GM12865 (cell line): Measurements from ENCODE around the gene HSPA12A.

Source experiments
- DNase-seq: peaks from one replicate; pipeline ENCODE4 v3.0.0; 2010; ENCODE audit warnings: low read depth
- H3K4me3 ChIP-seq: 2 replicates; pipeline ENCODE4 v1.5.1; 2011; ENCODE audit warnings: mild to moderate bottlenecking, low read depth, low read length, control low read depth
- CTCF ChIP-seq: IDR thresholded peaks from 2 replicates; pipeline ENCODE4 v1.5.1; 2011; ENCODE audit warnings: low read length, control low read depth, low read depth, inconsistent platforms; ENCODE audit not compliant: insufficient read depth; ENCODE audit errors: missing control alignments

The HSPA12A gene

GRCh38 chr10:116764979-116765378 is 22.6 kb upstream of the HSPA12A start:
- no peak for TF ChIP-seq CTCF
- no peak for DNase-seq
- no peak overlapping the region for H3K4me3 ChIP-seq

- no peak for DNase-seq
- no peak for TF ChIP-seq CTCF
These were observed 21.1 kb upstream of the HSPA12A start for GRCh38 chr10:116763440-116763839.

GRCh38 chr10:116761883-116762282 is 19.5 kb upstream of the HSPA12A start:
- no peak overlapping the region for H3K4me3 ChIP-seq
- TF ChIP-seq CTCF: no peak
- no peak for DNase-seq

More at GRCh38 chr10:116763440-116763839, 21.1 kb upstream of the HSPA12A start:
- H3K4me3 ChIP-seq: no peak overlapping the region

GRCh38 chr10:116760919-116761318 is 18.6 kb upstream of the HSPA12A start:
- no peak for TF ChIP-seq CTCF
- no peak for DNase-seq
- no peak overlapping the region for H3K4me3 ChIP-seq

GRCh38 chr10:116757246-116757645 is 14.9 kb upstream of the HSPA12A start:
- no peak for TF ChIP-seq CTCF
- no peak for DNase-seq
- H3K4me3 ChIP-seq: no peak overlapping the region

- no peak overlapping the region for H3K4me3 ChIP-seq
- TF ChIP-seq CTCF: no peak
- DNase-seq: no peak
These were observed 13.9 kb upstream of the HSPA12A start for GRCh38 chr10:116756277-116756676.

GRCh38 chr10:116753759-116754158 is 11.4 kb upstream of the HSPA12A start:
- no peak for TF ChIP-seq CTCF

More at GRCh38 chr10:116753759-116754158, 11.4 kb upstream of the HSPA12A start:
- DNase-seq: no peak
- H3K4me3 ChIP-seq: no peak overlapping the region
